Stomach (tissue), 4 donors: ENCODE data around the gene NR0B2.

Experiments used
- POLR2A ChIP-seq, 4 donors: fragments of 450-650 bp; IDR thresholded peaks; one replicate each; pipeline ENCODE4 v1.6.1; 2016; ENCODE audit warnings: antibody characterized with exemption in 4 of 4, control low read depth in 2 of 4, mild to moderate bottlenecking in 1 of 4, moderate library complexity in 1 of 4
- POLR2AphosphoS5 ChIP-seq, 3 donors: sonication (generic); formaldehyde crosslinking; IDR thresholded peaks; one replicate each; pipeline ENCODE4 v1.6.1; 2016; ENCODE audit warnings: antibody characterized with exemption in 3 of 3
- TF ChIP-seq, protein P1 (sequence below), 7 experiments: fragments of 450-650 bp in 4 of 7; fragments of 200-600 bp in 3 of 7; sonication (generic) in 3 of 7; IDR thresholded peaks; one replicate each; pipeline ENCODE4 v1.5.1; 2016 to 2019; ENCODE audit warnings: antibody characterized with exemption in 7 of 7, control low read depth in 2 of 7, mild to moderate bottlenecking in 1 of 7

DNA sequence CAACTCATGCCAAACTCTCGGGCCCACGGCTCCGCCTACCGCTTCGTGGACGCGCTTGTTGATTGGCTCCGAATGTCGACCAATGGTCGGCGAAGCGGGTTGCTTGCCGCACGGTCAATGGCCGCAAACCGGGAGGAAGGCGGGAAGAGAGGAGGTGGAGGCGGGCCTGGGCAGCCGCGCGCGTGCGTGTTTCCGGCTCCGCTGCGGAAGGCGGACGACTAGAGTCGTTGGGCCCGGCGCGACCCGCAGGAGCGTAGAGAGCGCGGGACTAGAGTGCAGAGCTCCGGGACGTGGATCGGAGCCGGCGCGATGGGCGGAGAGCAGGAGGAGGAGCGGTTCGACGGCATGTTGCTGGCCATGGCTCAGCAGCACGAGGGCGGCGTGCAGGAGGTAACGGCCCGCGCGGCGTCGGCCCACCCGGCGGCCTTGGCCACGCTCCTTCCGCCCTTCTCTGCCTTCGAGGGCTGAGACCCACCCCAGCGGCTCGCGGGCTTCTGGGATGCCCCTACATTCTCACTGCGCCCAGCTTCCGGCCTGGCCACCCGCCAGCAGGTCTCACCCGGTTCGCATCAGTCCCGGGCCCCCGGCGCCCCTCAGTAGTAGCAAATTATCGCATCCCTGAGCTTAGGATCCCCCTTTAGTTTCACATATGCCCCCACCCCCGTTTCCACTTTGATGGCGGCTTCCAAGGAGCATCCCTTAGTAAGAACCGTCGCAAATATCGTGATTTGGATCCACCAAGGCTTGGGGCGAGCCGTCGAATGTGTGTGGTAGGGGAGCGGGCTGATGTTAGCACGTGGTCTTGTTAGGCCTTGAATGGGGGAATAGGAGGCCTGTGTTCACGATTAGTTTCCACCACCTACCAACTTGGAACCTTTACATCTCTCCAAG lies 8.0 kb upstream of the NR0B2 start, which contains the start of gene NUDC:
- TF ChIP-seq, protein P1, sequence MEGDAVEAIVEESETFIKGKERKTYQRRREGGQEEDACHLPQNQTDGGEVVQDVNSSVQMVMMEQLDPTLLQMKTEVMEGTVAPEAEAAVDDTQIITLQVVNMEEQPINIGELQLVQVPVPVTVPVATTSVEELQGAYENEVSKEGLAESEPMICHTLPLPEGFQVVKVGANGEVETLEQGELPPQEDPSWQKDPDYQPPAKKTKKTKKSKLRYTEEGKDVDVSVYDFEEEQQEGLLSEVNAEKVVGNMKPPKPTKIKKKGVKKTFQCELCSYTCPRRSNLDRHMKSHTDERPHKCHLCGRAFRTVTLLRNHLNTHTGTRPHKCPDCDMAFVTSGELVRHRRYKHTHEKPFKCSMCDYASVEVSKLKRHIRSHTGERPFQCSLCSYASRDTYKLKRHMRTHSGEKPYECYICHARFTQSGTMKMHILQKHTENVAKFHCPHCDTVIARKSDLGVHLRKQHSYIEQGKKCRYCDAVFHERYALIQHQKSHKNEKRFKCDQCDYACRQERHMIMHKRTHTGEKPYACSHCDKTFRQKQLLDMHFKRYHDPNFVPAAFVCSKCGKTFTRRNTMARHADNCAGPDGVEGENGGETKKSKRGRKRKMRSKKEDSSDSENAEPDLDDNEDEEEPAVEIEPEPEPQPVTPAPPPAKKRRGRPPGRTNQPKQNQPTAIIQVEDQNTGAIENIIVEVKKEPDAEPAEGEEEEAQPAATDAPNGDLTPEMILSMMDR (IDR thresholded peaks at IDR 0.05): no peak
- TF ChIP-seq POLR2AphosphoS5 (IDR thresholded peaks at IDR 0.05) (peak; percentile 93 to 98 (median 95)), POLR2A (IDR thresholded peaks at IDR 0.05) (peak in 2 of 4 donors; percentile 56 to 75)
